Measurements from ENCODE around the gene SLC51B. TPM values are rescaled to one million over a fixed set of nuclear protein-coding genes. Genes with fewer than 3 reads are reported as not detected.
A peak's percentile ranks its signal among the peaks of the same experiment; 100 is the strongest.

The SLC51B gene
- total and polyA plus RNA-seq, 7 donors, result 0.04 to 0.07 TPM; not detected in 5

GRCh38 chr15:65087411-65087810, 42.2 kb downstream of the SLC51B start:
- H3K27me3 ChIP-seq (ENCODE audit: insufficient read depth in 3 of 3, low read length in 2 of 3), result no peaks in the 10 kb centered on the region
- peak overlapping the region; percentile 87 for H3K27ac ChIP-seq
- no peaks in the 10 kb centered on the region for H3K9me3 ChIP-seq
- peaks cover 0 to 1% of the 10 kb centered on the region in 2 donors for H3K36me3 ChIP-seq (ENCODE audit: insufficient read depth in 1 of 2, low read depth in 1 of 2)
- H3K4me3 ChIP-seq, result no peak overlapping the region
- DNase-seq (no peak), ATAC-seq (peak in 3 of 4 donors; percentile 2 to 19 (median 4))
- 51 to 66% (median 62%) methylated on average over 3 of the region's 3 CpGs for WGBS, 3 donors
- intact Hi-C loops (cut with DNase I), result loop anchor here in 1 of 2 donors (5.0 kb wide), 1 partner anchor 35 kb away; no protein-coding TSS in a partner anchor
- peaks cover 56% of the 10 kb centered on the region for H3K4me1 ChIP-seq
- TF ChIP-seq CTCF (IDR thresholded peaks at IDR 0.05), result no peak

GRCh38 chr15:65087873-65088642, 42.9 kb downstream of the SLC51B start:
- H3K36me3 ChIP-seq (ENCODE audit: insufficient read depth in 1 of 2, low read depth in 1 of 2), result peaks cover 0 to 7% of the 10 kb centered on the region in 2 donors
- WGBS, 3 donors, result 25 to 40% (median 29%) methylated on average over 13 of the region's 13 CpGs
- peak overlapping the region; percentile 87 for H3K27ac ChIP-seq
- no peak for TF ChIP-seq CTCF (IDR thresholded peaks at IDR 0.05)
- H3K27me3 ChIP-seq (ENCODE audit: insufficient read depth in 3 of 3, low read length in 2 of 3), result no peaks in the 10 kb centered on the region
- no peaks in the 10 kb centered on the region for H3K9me3 ChIP-seq
- ATAC-seq, result peak; percentile 52 to 76 (median 70)
- no peak overlapping the region for H3K4me3 ChIP-seq
- H3K4me1 ChIP-seq, result peaks cover 50% of the 10 kb centered on the region
- DNase-seq, result peak in 1 of 2 donors; percentile 72
- intact Hi-C loops (cut with DNase I), result loop anchor here in 1 of 2 donors (5.0 kb wide), 1 partner anchor 36 kb away; no protein-coding TSS in a partner anchor

GRCh38 chr15:65088643-65089021, 43.4 kb downstream of the SLC51B start:
- H3K4me1 ChIP-seq, result peaks cover 48% of the 10 kb centered on the region
- intact Hi-C loops (cut with DNase I), result loop anchor here in 1 of 2 donors (5.0 kb wide), 1 partner anchor 36 kb away; no protein-coding TSS in a partner anchor
- TF ChIP-seq CTCF (IDR thresholded peaks at IDR 0.05), result no peak
- no peaks in the 10 kb centered on the region for H3K27me3 ChIP-seq (ENCODE audit: insufficient read depth in 3 of 3, low read length in 2 of 3)
- H3K4me3 ChIP-seq, result no peak overlapping the region
- 18 to 38% (median 33%) methylated on average over 6 of the region's 6 CpGs for WGBS, 3 donors
- ATAC-seq (peak; percentile 1 to 25 (median 13)), DNase-seq (no peak)
- H3K27ac ChIP-seq, result peak overlapping the region; percentile 87
- H3K36me3 ChIP-seq (ENCODE audit: insufficient read depth in 1 of 2, low read depth in 1 of 2), result peaks cover 0 to 7% of the 10 kb centered on the region in 2 donors
- no peaks in the 10 kb centered on the region for H3K9me3 ChIP-seq

GRCh38 chr15:65089206-65089824, 44.1 kb downstream of the SLC51B start:
- Histone ChIP-seq H3K4me1 (peaks cover 45% of the 10 kb centered on the region), H3K27ac (peak overlapping the region; percentile 87), H3K36me3 (ENCODE audit: insufficient read depth in 1 of 2, low read depth in 1 of 2) (peaks cover 0 to 7% of the 10 kb centered on the region in 2 donors), H3K9me3 (no peaks in the 10 kb centered on the region), H3K4me3 (no peak overlapping the region), H3K27me3 (ENCODE audit: insufficient read depth in 3 of 3, low read length in 2 of 3) (no peaks in the 10 kb centered on the region)
- ATAC-seq, result peak; percentile 28 to 57 (median 34)
- intact Hi-C loops (cut with DNase I), result loop anchor here in 1 of 2 donors (5.0 kb wide), 1 partner anchor 37 kb away; no protein-coding TSS in a partner anchor
- DNase-seq, result no peak
- WGBS, 3 donors, result 38 to 58% (median 46%) methylated on average over 5 of the region's 5 CpGs
- TF ChIP-seq CTCF (IDR thresholded peaks at IDR 0.05), result no peak

Data from psoas muscle (tissue), 8 donors.